ENCODE data around the gene CHST5. TPM values are rescaled to one million over a fixed set of nuclear protein-coding genes. Genes with fewer than 3 reads are reported as not detected.
A peak's percentile ranks its signal among the peaks of the same experiment; 100 is the strongest.
"Not testable (repeated sequence)": the region's sequence is repeated elsewhere in the genome, so short reads cannot be mapped to it uniquely, and the experiment has no call there.

CHST5 gene
- total RNA-seq, 1 donor from 2014 or later: 1.4 TPM

DNA sequence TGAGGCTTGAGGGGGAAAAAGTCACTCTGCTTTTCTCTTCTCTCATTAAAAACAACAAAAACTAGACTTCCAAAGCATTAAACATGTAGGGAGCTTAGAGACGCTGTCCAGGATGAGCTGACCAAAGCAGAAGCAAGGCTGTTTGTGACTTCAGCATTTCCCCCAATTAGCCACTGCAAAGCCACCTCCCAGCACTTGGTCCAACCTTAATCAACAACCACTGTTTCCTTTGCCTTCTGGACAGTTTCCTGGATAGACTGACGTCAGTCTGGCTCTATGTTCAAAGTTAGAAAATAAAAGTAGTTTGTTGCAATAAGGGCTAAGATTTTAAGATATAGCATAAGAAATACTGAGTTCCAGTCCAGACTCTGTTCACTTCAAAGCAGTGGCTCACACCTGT lies 17.0 kb upstream of the CHST5 start:
- no peak for DNase-seq (ENCODE audit: low spot score)

DNA sequence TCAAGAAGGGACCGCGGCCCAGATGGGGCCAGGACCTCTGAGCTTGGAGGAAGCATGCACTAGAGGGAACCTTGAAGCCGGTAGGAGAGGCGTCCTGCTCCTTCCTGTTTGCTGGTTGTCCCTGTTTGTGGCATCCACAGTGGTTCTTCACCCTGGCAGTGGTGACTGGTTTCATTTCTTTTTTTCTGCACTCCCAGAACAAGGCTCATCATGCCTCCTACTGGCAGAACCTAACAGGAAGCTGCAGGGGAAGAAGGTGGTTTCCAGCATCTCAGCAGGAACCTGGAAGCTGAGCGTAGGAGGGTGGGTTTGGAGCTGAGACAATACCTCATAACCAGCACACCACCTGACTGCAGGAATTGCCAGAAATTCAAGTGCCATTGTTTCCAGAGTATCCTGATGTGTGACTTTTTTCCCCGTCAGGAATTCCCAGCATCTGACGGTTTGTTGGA lies 14.3 kb upstream of the CHST5 start:
- DNase-seq (ENCODE audit: low spot score): peak; percentile 47

DNA sequence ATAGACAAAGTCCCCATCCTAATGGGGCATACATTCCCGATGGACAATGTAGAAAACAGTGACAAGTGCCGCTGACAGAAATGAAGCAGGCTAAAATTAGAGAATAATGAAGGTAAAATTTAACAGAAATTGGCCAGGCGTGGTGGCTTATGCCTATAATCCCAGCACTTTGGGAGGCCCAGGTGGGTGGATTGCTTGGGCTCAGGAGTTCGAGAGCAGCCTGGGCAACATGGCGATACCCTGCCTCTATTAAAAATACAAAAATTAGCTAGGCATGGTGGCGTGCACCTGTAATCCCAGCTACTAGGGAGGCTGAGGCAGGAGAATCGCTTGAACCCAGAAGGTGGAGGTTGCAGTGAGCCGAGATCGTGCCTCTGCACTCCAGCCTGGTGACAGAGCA lies 12.5 kb upstream of the CHST5 start:
- not testable (repeated sequence) for DNase-seq (ENCODE audit: low spot score)

DNA sequence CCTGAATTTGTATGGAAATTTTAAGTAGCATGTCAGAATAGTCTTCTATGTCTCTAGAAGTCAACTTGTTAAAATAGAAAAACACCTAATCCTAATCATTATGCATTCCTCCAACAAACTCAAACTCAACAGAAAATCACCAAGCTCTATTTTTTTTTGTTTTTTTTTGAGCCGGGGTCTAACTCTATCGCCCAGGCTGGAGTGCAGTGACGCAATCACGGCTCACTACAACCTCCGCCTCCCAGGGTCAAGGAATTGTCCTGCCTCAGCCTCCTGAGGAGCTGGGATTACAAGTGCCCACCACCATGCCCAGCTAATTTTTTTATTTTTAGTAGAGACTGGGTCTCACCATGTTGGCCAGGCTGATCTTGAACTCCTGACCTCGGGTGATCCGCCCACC lies 10.4 kb upstream of the CHST5 start:
- DNase-seq (ENCODE audit: low spot score): no peak

DNA sequence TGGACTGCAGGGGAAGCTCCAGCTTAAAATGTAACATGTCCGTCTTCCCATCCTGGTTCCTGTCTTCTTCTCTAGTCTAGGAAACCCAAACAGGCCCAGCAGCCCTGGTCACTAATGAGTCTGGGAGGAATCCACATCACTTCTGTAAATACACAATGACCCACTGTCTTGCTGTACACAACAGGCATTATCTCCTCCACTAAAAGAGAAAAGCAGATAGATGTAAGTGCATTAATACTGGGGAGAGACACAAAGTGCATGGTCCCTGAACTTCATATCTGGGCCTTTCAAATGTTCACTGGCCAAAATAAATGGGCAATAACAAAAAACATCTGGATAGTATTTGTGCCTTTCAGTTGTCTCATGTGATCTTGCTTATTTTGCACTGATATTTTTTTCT lies 10.0 kb upstream of the CHST5 start:
- not testable (repeated sequence) for DNase-seq (ENCODE audit: low spot score)

DNA sequence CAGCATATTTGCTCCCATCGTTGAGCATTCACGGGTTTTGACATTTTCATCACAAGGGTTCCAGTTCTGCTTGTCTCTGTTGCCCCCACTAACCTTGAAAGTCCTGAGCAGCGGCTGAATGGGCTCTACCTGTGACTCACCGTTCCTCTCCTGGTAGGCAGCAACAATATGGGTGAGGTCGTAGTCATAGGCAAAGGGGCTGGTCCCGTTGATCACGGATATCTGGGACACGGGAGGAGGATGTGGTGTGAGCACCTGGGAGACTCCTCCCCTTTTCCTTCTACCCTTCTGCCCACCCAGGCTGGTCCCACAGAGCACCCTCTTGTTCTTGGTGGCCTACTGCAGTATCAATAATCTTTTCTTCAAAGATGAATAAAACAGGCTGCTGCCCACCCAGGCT lies 6.6 kb upstream of the CHST5 start:
- not testable (repeated sequence) for DNase-seq (ENCODE audit: low spot score)

DNA sequence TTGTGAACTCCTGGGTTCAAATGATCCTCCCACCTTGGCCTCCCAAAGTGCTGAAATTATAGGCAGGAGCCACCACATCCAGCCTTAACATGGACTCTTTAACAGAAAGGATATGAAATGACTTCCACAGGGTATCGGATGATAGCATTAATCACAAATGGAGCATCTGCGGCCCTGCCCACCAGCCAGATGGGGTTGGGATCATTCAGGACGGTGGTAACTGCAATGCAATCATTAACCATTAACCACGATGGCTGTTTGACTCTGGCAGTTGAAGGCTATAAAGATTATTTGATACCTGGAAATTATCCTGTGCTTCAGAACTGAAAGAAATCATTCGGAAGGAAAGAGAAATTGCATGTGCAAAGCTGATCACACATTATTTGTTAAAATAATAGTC lies 5.3 kb upstream of the CHST5 start:
- DNase-seq (ENCODE audit: low spot score): no peak

DNA sequence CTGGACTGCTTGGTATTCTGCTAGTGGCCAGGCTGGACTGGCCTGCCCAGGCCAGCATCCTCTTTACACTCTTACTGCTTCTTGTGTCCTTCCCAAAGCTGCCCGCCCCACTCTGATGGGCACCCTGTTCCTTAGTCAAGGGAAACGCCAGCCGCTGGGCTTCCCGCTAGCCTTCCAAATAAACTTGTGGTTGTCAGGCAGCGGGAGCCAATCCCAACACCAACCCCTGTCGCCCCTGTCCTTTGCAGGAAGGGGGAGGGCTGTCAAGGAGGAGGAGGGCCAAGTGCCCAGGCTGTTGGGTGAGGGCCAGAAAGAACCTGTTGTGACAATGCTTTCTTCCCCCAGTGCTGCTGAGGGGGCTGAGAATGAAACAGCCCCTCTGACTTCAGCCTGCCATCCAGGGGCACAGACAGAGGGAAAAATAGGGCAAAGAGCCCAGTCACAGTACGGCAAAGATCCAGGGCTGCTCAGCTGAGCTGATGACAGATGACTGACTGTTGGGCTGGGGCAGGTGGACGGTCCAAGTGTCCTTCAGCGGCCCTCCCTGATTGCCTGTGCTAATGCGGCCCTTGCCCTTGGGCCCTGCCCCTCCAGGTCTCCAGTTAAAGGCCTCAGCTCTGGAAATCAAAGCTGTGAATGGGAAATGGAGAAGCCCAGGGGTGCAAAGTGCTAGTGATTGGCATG lies 3.1 kb upstream of the CHST5 start:
- DNase-seq (ENCODE audit: low spot score): not testable (repeated sequence)

DNA sequence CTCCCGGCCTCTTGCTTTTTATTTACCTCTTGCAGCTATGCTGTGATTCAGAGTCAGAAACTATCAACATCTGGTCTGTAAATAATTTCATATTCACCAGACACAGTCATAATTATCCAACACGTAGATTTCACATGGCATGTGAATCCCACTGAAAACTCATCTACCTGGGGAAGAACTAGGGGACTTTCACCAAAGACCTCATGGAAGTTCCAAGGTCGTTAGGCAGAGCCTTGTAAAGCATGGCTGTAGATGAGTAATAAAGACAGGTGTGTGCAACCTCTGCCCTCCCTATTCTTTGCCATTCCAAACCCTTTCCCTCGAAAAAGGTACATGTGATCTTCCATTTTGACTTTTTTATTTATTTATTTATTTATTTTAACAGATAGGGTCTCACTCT lies 1.9 kb upstream of the CHST5 start:
- no peak for DNase-seq (ENCODE audit: low spot score)

DNA sequence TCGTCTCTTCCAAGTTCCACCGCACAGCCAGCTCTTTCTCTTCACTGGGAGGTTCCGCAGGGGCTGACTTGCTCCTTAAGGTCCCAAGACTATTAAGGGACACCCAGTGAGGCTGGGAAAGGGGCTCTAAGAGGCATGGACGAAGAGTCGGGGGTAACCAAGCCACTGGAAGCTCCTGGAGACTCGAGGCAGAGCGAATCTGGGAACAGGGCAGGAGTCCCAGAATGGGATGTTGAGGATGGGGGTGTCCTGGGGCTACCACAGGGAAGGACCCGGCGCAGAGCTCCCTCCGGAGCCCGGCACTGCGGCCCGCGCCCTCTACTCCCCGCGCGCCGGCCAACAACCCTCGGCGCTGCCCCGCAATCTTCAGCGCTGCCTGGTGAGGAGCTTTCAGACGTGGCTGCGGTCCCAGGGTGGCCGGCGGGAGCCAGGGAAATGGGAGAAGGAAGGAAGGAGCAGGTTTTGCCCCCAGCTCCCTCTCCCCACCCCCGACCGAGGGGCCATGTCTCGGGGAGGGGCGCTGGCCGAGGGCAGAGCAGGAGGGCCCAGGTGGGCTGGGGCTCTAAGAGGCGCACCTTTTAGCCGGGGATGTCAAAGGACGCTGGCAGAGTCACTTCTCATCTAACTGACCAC lies 581 bp downstream of the CHST5 start:
- no peak for DNase-seq (ENCODE audit: low spot score)

DNA sequence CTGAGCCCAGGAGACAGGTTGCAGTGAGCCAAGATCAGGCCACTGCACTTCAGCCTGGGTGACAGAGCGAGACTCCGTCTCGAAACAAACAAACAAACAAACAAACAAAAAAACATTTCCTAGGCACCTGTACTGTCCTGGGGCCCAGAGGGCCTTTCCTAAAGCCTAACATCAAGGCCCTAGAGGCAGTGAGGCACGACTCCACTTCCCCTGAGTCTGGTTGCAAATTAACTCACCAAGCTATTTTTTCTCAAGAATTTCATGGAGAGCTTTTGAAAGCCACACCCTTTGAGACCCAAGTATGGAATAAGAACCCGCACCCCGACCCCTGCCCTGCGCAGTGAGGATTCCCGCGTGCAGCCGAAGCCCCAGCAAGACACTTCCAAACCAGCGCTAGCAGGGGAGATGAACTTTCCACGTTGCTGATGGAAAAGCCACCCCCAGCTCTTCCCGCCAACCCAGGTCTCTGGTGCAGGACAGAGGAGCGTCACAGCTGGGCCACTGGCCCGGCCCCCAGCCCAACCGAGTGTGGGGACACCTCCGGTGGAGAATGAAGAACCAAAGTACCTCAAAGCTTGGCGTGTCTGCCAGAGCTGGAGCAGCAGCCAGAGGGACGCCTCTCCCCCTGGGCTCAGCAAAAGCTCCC lies 1.2 kb downstream of the CHST5 start:
- no peak for DNase-seq (ENCODE audit: low spot score)

DNA sequence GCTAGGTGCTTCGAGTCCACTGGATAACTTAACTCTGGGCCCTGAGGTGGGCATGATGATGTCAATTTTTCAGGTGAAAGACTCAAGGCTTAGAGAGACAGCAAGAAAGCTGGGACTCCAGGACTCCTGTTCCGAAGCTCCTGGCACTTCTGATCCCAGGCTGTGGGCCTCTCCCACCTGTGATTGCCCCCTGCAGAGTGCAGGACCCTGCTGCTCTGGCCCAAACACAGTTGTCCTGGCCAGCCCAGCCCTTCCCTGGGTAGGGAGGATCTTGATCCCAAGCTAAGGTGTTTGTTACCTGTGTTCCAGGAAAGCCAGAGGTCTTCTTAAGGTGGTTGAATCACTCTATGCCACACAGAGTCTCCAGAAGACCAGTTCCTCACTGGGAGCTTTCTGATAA lies 3.1 kb downstream of the CHST5 start:
- DNase-seq (ENCODE audit: low spot score): no peak

DNA sequence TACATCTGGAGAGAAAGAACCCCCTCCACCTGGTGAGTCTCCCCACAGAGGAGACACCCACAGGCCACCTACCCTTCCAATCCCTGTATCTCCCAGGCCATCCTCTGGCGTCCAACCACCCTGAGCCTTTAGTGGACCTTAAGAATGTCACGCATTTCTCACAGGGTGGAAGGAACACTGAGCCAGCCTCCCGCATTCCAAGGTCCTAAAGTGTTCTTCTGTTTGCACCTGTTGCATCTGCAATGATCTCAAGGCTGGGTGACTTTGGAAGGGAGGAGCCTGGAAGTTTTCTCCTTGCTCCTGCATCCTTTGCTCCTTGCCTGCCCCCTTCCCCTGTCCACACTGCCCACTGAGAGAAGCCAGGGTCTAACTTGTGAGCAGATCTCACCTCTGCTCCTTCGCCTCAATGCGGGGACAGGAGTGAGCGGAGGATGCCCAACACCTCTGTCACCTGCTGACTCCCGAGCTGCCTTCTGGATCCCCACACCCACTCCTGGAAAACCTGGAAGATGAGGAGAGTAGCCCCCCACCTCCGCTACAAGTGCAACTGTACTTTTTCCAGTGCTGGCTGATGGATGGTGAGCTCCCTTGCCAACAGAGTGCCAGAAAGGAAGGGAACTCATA lies 3.7 kb downstream of the CHST5 start:
- no peak for DNase-seq (ENCODE audit: low spot score)

DNA sequence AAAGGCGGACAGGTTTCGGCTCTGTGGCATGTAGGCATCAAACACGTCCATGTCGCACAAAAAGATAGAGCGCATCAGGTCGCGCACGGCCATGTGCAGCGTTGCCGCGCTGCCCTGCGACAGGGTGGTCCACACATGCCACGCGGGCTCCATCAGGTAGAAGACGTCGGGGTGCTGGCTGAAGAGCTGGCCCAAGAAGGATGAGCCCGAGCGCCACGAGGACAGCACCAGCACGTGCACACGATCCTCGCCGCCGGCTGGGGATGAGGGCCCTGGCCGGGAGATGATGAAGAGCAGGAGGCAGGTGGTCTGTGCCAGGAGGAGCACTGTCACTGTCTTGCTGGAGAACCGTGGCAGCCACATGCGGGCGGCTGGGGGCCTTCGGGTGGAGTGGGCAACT lies 5.9 kb downstream of the CHST5 start:
- no peak for DNase-seq (ENCODE audit: low spot score)

DNA sequence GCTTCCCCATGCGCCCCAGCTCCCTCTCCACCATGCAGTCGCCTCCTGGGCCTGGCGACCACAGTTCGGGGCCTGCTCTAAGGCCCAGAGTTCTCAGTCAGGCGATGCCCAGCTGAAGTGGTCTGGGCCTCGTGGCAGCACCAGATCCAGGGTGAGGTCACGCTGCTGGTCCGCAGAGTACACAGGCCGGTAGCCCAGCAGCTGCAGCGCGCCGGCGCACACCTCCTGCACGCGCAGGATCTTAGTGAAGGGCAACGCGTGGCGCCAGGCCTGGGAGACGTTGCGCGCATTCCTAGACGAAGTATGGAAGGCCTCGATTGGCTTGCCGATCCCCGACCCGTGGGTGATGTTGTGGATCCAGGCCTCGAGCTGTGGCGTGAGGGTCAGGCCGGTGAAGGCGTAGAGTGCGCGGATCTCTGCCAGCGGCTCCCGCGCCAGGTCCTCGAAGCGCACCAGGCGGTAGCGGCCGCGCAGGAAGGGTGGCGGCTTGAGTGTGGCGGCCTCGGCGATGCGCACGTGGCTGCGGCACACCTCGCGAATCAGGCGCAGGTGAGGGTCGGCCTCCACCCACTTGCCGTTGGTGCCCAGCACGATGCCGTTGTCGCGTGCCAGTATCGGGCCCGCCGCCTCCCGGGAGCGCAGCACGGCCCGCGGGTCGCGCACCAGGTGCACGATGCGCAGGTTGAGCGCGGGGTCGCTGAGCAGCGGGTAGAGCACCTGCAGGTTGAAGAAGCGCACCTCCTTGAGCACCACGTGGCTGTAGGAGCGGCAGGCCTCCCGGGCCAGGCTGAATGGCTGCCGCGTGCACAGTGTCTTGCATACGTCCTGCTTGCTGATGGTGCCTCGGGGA lies 6.6 kb downstream of the CHST5 start:
- no peak for DNase-seq (ENCODE audit: low spot score)

DNA sequence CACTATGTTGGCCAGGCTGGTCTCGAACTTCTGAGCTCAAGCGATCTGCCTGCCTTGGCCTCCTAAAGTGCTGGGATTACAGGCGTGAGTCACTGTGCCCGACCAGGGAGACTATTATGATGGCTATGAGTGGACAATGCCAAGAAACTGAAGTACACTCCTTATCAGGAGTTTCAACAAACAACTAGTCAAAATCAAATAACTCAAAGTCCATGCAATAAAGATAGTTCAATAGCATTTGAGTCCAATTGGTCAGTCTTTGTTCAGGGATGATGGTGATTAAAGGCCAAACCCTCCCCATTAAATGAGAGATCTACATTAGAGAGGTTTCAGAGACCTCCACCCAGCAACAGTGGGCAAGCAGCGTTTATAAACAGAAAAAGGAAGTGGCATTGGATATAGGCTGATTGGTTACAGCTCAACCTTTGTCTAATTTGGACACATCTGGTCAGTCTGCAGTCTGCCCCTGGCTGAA lies 8.0 kb downstream of the CHST5 start:
- DNase-seq (ENCODE audit: low spot score): no peak

DNA sequence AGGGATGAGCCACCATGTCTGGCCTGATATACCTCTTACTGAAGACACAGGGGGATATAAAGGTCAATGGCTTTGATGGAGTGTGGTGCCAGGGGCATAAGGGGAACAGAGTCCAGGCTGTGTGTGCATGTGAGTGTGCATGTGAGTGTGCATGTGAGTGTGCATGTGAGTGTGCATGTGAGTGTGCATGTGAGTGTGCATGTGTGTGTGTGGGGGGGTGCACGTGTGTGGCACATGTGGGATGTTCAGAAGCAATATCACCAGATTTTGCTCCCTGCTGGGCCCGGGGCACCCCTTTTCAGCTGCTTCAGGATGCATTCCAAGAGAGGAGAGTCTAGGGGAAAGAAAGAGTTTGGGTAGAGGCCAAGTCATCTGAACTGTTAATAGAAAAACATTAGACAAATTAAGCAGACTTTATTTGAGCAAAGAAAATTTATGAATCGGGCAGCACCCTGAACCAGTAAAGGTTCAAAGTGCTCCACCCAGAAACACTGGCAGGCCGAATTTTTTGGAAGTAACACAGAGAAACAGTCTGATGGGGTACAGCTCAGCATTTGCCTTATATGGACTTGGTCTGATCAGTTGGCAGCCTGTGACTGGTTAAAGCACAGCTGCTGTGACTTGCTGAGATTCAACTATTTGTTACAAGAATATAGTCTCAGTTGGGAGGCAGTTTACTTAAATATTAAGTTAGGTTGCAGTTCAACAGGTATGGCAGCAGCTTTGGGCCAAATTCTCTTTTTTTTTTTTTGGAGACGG lies 9.7 kb downstream of the CHST5 start:
- no peak for DNase-seq (ENCODE audit: low spot score)

DNA sequence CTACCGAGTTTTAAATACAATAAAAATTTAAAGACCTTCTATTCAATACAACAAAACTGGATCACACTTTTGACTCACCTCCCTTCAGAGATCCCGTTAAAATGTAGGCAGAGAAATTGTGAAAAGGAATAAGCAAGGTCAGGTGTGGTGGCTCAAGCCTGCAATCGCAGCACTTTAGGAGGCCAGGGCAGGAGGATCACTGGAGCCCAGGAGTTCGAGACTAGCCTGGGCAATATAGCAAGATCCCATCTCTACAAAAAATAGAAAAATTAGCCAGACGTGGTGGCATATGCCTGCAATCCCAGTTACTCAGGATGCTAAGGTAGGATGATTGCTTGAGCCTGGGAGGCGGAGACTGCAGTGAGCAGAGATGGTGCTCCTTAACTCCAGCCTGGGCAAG lies 16.7 kb downstream of the CHST5 start:
- DNase-seq (ENCODE audit: low spot score): no peak

DNA sequence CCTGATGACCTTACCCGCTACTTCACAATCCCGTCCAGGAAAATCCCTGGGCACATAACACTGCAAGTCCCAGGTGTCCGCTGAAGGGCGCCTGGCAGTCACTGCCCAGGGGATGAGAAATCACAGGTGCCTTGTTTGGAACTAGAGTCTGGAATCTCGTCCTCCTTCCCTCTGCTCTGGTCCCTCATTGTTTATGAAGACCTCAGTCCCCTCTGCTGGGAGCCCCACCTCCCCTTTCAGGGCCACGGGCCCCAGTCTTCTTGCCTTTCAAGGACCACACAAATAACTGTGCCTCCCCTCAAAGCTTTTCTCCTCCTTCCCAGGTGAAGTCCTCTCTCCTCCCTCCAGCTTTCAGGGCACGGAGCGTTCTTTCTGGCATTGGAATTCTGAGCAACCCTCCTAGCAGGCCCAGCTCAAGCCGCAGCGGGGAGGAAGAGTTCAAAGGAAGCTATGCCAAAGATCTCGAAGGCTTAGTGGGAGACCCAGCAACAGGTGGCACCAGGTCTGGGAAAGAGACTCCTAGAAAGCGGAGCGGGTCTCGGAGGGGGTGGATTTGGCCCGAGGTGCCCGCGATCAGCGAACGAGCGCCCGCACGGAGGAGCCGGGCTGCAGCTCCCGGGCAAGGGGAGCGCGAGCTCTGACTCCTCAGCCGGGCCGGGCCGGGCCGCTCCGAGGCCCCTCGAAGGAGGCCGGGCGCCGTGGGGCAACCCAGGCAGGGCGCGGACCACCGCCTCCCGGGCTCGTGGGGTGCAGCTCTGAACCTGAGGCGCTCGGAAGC lies 19.5 kb downstream of the CHST5 start:
- peak; percentile 19 for DNase-seq (ENCODE audit: low spot score)

DNA sequence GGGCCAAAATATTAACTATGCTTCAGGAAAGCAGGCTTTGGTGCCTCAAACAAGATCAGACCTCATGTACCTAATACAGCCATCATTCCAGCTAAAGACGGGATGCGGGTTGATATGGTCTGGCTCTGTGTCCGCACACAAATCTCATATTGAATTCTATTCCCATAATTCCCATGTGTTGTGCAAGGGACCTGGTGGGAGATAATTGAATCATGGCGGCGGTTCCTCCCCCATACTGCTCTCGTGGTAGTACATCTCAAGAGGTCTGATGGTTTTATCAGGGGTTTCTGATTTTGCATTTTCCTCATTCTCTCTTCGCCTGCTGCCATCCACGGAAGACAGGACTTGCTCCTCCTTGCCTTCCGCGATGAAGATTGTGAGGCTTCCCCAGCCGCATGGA lies 21.6 kb downstream of the CHST5 start:
- DNase-seq (ENCODE audit: low spot score): no peak
